OCI-LY1 (cell line): ENCODE measurements around the gene ABL2.
"Not testable (repeated sequence)": the region's sequence is repeated elsewhere in the genome, so short reads cannot be mapped to it uniquely, and the experiment has no call there.

ENCODE experiments used
- H2AFZ ChIP-seq: fragments of 200-600 bp; sonication (generic), shearing (Covaris generic); 2 replicates; pipeline ENCODE4 v1.6.0; 2014; ENCODE audit warnings: antibody characterized with exemption, mild to moderate bottlenecking, low read length
- H3F3A ChIP-seq: fragments of 200-600 bp; sonication (generic), shearing (Covaris generic); 2 replicates; pipeline ENCODE4 v1.6.0; 2014; ENCODE audit warnings: mild to moderate bottlenecking, antibody characterized with exemption, low read length, moderate library complexity; ENCODE audit not compliant: insufficient read depth
- H3K27ac ChIP-seq: fragments of 200-600 bp; sonication (generic); 2 replicates; pipeline ENCODE4 v1.5.1; 2014; ENCODE audit warnings: low read length, mixed run types, mild to moderate bottlenecking, low read depth; ENCODE audit not compliant: poor library complexity, severe bottlenecking
- H3K27me3 ChIP-seq: fragments of 200-600 bp; sonication (generic); 2 replicates; pipeline ENCODE4 v1.6.0; 2014; ENCODE audit warnings: antibody characterized with exemption, mild to moderate bottlenecking, low read length, moderate library complexity; ENCODE audit not compliant: insufficient read depth
- H3K36me3 ChIP-seq: fragments of 200-600 bp; sonication (generic); 2 replicates; pipeline ENCODE4 v1.6.1; 2014; ENCODE audit warnings: mild to moderate bottlenecking, antibody characterized with exemption, low read length, moderate library complexity, mixed read lengths; ENCODE audit not compliant: insufficient read depth
- H3K4me1 ChIP-seq: fragments of 200-600 bp; sonication (generic); 2 replicates; pipeline ENCODE4 v1.5.1; 2014; ENCODE audit warnings: mild to moderate bottlenecking, low read length, moderate library complexity; ENCODE audit not compliant: insufficient read depth, severe bottlenecking
- H3K4me2 ChIP-seq: fragments of 200-600 bp; sonication (generic), shearing (Covaris generic); 2 replicates; pipeline ENCODE4 v1.6.1; 2014; ENCODE audit warnings: low read length
- H3K4me3 ChIP-seq: fragments of 200-600 bp; sonication (generic); 2 replicates; pipeline ENCODE4 v1.5.1; 2014; ENCODE audit warnings: low read length, low read depth, mild to moderate bottlenecking, mixed read lengths; ENCODE audit not compliant: poor library complexity, severe bottlenecking
- H3K79me2 ChIP-seq: fragments of 200-600 bp; shearing (Covaris generic); 2 replicates; pipeline ENCODE4 v1.6.1; 2016; ENCODE audit warnings: mixed run types, low read length, mixed read lengths; ENCODE audit not compliant: insufficient read depth
- H3K9ac ChIP-seq: fragments of 200-600 bp; sonication (generic), shearing (Covaris generic); 2 replicates; pipeline ENCODE4 v1.6.1; 2014; ENCODE audit warnings: mild to moderate bottlenecking, low read length, mixed read lengths
- H3K9me2 ChIP-seq: fragments of 200-600 bp; sonication (generic), shearing (Covaris generic); 2 replicates; pipeline ENCODE4 v1.6.1; 2014; ENCODE audit warnings: low read depth, mild to moderate bottlenecking, low read length, mixed read lengths
- H3K9me3 ChIP-seq: fragments of 200-600 bp; shearing (Covaris generic); 2 replicates; pipeline ENCODE4 v1.6.1; 2014; ENCODE audit warnings: low read length, mixed read lengths
- H4K20me1 ChIP-seq: fragments of 200-600 bp; sonication (generic), shearing (Covaris generic); 2 replicates; pipeline ENCODE4 v1.6.0; 2016; ENCODE audit warnings: mild to moderate bottlenecking, low read length; ENCODE audit not compliant: insufficient read depth
- CTCF ChIP-seq: fragments of 200-600 bp; sonication (generic), shearing (Covaris generic); IDR thresholded peaks from 2 replicates; pipeline ENCODE4 v1.5.1; 2017; ENCODE audit warnings: mild to moderate bottlenecking, antibody characterized with exemption, low read length, moderate library complexity, mixed read lengths
- EZH2 ChIP-seq: fragments of 200-600 bp; sonication (generic), shearing (Covaris generic); IDR thresholded peaks from 2 replicates; pipeline ENCODE4 v1.8.0; 2017; ENCODE audit warnings: borderline replicate concordance, mixed run types, mild to moderate bottlenecking, antibody characterized with exemption, low read length, moderate library complexity, mixed read lengths

Gene ABL2

GRCh38 chr1:179177615-179178014, 51.9 kb downstream of the ABL2 start:
- Histone ChIP-seq H3K27ac (no peak overlapping the region), H3K4me1 (no peaks in the 10 kb centered on the region), H3K79me2 (no peaks in the 10 kb centered on the region), H3K36me3 (no peaks in the 10 kb centered on the region), H4K20me1 (no peaks in the 10 kb centered on the region), H3K9ac (no peak overlapping the region), H3K27me3 (no peaks in the 10 kb centered on the region), H2AFZ (no peak overlapping the region), H3K9me2 (no peaks in the 10 kb centered on the region), H3K9me3 (no peaks in the 10 kb centered on the region), H3K4me3 (no peak overlapping the region), H3K4me2 (no peak overlapping the region), H3F3A (no peaks in the 10 kb centered on the region)
- TF ChIP-seq CTCF = no peak
- no peak for TF ChIP-seq EZH2

DNA sequence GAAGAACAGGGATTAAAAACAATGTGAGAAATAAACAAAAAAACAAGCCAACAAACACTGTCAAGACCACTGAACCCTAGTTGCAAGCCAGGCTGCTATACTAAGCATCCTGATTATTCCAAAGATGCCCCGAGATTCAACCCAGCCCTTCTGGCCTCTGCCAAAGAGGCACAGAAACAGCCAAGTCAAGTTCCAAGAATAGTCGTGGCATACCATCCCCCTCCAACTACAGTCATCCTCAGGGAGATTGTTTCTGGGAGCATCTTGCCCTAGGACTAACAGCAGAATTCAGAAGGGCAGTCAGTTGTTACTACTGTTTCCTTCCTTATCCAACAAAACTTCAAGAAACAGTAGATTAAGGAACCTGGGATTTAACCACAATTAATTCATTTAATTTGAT, 52.3 kb downstream of the ABL2 start:
- no peaks in the 10 kb centered on the region for H3K36me3 ChIP-seq
- no peak for TF ChIP-seq EZH2
- TF ChIP-seq CTCF = no peak
- no peak overlapping the region for H3K4me3 ChIP-seq
- H3K27me3 ChIP-seq = no peaks in the 10 kb centered on the region
- H3K4me1 ChIP-seq = no peaks in the 10 kb centered on the region
- no peaks in the 10 kb centered on the region for H3K9me2 ChIP-seq
- no peaks in the 10 kb centered on the region for H3K9me3 ChIP-seq
- no peaks in the 10 kb centered on the region for H3F3A ChIP-seq
- H2AFZ ChIP-seq = no peak overlapping the region
- no peaks in the 10 kb centered on the region for H4K20me1 ChIP-seq
- no peak overlapping the region for H3K4me2 ChIP-seq
- no peaks in the 10 kb centered on the region for H3K79me2 ChIP-seq
- H3K9ac ChIP-seq = no peak overlapping the region
- H3K27ac ChIP-seq = no peak overlapping the region

- no peak overlapping the region for H3K27ac ChIP-seq
- no peaks in the 10 kb centered on the region for H3K4me1 ChIP-seq
- H3K9me3 ChIP-seq = no peaks in the 10 kb centered on the region
- H4K20me1 ChIP-seq = no peaks in the 10 kb centered on the region
- no peak for TF ChIP-seq EZH2
- TF ChIP-seq CTCF = no peak
- H3K4me2 ChIP-seq = no peak overlapping the region
- no peak overlapping the region for H3K4me3 ChIP-seq
- H2AFZ ChIP-seq = no peak overlapping the region
- H3K79me2 ChIP-seq = no peaks in the 10 kb centered on the region
- H3K9me2 ChIP-seq = no peaks in the 10 kb centered on the region
- H3K9ac ChIP-seq = no peak overlapping the region
- H3K27me3 ChIP-seq = no peaks in the 10 kb centered on the region
- no peaks in the 10 kb centered on the region for H3F3A ChIP-seq
- H3K36me3 ChIP-seq = no peaks in the 10 kb centered on the region
Measured at GRCh38 chr1:179175011-179175841, 54.3 kb downstream of the ABL2 start.

DNA sequence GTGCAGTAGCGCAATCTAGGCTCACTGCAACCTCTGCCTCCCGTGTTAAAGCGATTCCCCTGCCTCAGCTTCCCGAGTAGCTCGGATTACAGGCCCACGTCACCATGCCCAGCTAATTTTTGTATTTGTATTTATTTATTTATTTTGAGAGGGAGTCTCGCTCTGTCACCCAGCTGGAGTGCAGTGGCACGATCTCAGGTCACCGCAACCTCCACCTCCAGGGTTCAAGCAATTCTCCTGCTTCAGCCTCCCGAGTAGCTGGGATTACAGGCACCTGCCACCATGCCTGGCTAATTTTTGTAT, 59.1 kb downstream of the ABL2 start:
- not testable (repeated sequence) for H3F3A ChIP-seq, H3K79me2 ChIP-seq, H3K27ac ChIP-seq

More for the DNA sequence above, 59.1 kb downstream of the ABL2 start:
- peaks cover 20% of the 10 kb centered on the region for H3K4me1 ChIP-seq
- not testable (repeated sequence) for H3K27me3 ChIP-seq, H3K4me3 ChIP-seq, H3K9ac ChIP-seq, H2AFZ ChIP-seq, H3K4me2 ChIP-seq, H3K9me3 ChIP-seq, H3K9me2 ChIP-seq, H3K36me3 ChIP-seq, H4K20me1 ChIP-seq
